Measurements from ENCODE around the gene SGCD.

SGCD gene

GRCh38 chr5:156802501-156802900 is 475.5 kb downstream of the SGCD start:
- DNase-seq, result no peak

- no peak for DNase-seq
These were observed 476.4 kb downstream of the SGCD start for GRCh38 chr5:156803404-156803803.

- no peak for DNase-seq
These were observed 486.0 kb downstream of the SGCD start for GRCh38 chr5:156812959-156813358.

GRCh38 chr5:156815988-156816599 is 489.1 kb downstream of the SGCD start:
- DNase-seq, result no peak

Measured in activated CD8-positive, alpha-beta memory T cell treated with anti-CD3 and anti-CD28 coated beads, Interleukin-2, amount 50 U/mL, for 4 hours (primary cell).